HAP-1 (cell line): ENCODE data around the gene XRCC4.

Source experiments
- DNase-seq, 2 experiments: peaks; one replicate each; pipeline ENCODE4 v3.0.0-alpha.2; 2016 to 2020; ENCODE audit warnings: low spot score in 2 of 2
- H3K27me3 ChIP-seq: fragments of 250-450 bp; sonication (Bioruptor Pico); 2 replicates; pipeline ENCODE4 v1.5.1; 2020; ENCODE audit warnings: low read depth, mild to moderate bottlenecking, moderate library complexity
- H3K36me3 ChIP-seq: fragments of 250-450 bp; sonication (Bioruptor Pico); replicated peaks from 2 replicates; pipeline ENCODE4 v1.5.1; 2020; ENCODE audit warnings: mild to moderate bottlenecking
- H3K4me1 ChIP-seq: fragments of 250-450 bp; sonication (Bioruptor Pico); 2 replicates; pipeline ENCODE4 v1.5.1; 2020; ENCODE audit warnings: mild to moderate bottlenecking
- H3K4me3 ChIP-seq: fragments of 250-450 bp; sonication (Bioruptor Pico); 2 replicates; pipeline ENCODE4 v1.5.1; 2020; ENCODE audit warnings: mild to moderate bottlenecking, moderate library complexity
- H3K9me3 ChIP-seq: fragments of 250-450 bp; sonication (Bioruptor Pico); 2 replicates; pipeline ENCODE4 v1.5.1; 2020; ENCODE audit warnings: mild to moderate bottlenecking, moderate library complexity
- in situ Hi-C: fragments of 300-500 bp; cut with MboI; formaldehyde crosslinking; loops from 3 replicates; pipeline ENCODE4 v1.14.3; 2020; ENCODE audit warnings: low sequenced_read_pairs, inconsistent platforms, mixed read lengths

XRCC4 gene

DNA sequence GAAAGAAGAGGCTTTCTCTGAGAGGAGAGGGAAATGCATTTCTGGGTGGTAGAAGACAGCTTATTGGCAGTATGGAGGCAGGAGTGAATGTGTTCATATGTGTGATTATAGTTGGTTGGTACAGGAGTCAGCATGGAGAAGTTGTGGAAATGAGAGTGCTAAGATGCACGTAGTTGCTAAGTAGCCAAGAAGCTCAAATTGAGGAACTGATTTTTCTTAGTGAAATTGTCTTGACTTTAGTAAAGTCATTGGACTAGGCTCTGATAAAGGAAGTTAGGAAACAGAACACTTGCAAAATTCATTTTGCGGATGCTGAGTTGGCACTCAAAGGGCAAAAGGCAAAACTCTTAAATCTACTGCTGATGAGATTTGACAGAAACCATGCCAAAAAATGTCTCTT, 235.3 kb downstream of the XRCC4 start:
- Histone ChIP-seq H3K27me3 (no peaks in the 10 kb centered on the region), H3K4me1 (no peaks in the 10 kb centered on the region), H3K4me3 (no peak overlapping the region), H3K36me3 (no peaks in the 10 kb centered on the region), H3K9me3 (no peaks in the 10 kb centered on the region)
- in situ Hi-C loops: no loop called here
- no peak for DNase-seq

GRCh38 chr5:83313436-83313835, 236.1 kb downstream of the XRCC4 start:
- in situ Hi-C loops: no loop called here
- H3K27me3 ChIP-seq: no peaks in the 10 kb centered on the region

DNA sequence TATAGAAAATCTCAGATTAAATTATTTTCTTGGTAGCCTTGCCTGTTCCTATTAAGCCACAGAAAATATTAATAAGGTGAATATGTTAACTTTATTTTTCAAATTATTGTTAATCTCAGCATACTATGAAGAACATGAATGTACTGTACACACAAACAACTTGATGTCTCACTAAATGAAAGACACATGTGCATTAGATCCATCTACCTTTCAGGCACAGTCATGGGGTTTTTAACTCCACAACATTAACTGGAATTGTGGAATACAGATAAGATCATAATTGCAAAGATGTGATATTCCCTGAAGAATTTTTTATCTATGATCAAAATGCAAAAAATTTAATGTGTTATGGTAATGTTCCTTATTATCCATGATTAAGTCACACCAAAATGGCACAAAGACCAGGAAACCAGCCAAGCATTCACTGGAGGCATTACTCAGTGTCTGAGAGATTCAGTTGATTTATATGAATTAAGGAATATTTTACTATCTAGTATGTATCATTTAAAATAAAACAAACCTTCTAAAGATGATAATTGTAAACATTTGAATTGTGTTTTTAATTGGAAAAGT, 244.2 kb downstream of the XRCC4 start:
- DNase-seq: no peak
- Histone ChIP-seq H3K27me3 (no peaks in the 10 kb centered on the region), H3K36me3 (no peaks in the 10 kb centered on the region), H3K4me1 (no peaks in the 10 kb centered on the region), H3K4me3 (no peak overlapping the region), H3K9me3 (no peaks in the 10 kb centered on the region)
- in situ Hi-C loops: no loop called here

More at GRCh38 chr5:83313436-83313835, 236.1 kb downstream of the XRCC4 start:
- no peak for DNase-seq
- Histone ChIP-seq H3K4me1 (no peaks in the 10 kb centered on the region), H3K36me3 (no peaks in the 10 kb centered on the region), H3K4me3 (no peak overlapping the region), H3K9me3 (no peaks in the 10 kb centered on the region)

GRCh38 chr5:83322273-83322924, 245.1 kb downstream of the XRCC4 start:
- no peaks in the 10 kb centered on the region for H3K9me3 ChIP-seq
- in situ Hi-C loops: no loop called here
- H3K4me1 ChIP-seq: no peaks in the 10 kb centered on the region
- no peaks in the 10 kb centered on the region for H3K27me3 ChIP-seq
- no peaks in the 10 kb centered on the region for H3K36me3 ChIP-seq
- no peak for DNase-seq
- no peak overlapping the region for H3K4me3 ChIP-seq

GRCh38 chr5:83323557-83324180, 246.3 kb downstream of the XRCC4 start:
- no peak for DNase-seq
- Histone ChIP-seq H3K9me3 (no peaks in the 10 kb centered on the region), H3K27me3 (no peaks in the 10 kb centered on the region), H3K4me3 (no peak overlapping the region), H3K4me1 (no peaks in the 10 kb centered on the region), H3K36me3 (no peaks in the 10 kb centered on the region)
- in situ Hi-C loops: no loop called here

DNA sequence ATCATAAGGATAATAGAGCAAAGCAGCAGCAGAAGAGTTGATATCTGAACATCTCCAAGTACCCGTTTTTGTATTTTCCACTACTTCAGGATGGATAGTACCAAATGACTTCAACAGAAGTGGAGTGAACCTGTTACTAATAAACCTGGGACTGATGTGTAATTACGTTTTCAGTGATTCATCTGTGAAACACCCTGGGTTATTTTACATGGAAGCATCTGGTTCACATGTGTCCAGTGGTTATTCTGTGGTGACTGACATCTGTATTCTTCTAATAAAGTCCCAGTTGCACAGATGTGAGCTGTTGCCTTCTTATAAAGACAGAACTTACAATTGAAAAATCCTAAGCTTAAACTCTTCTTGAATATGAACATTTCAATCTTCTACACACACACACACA, 254.5 kb downstream of the XRCC4 start:
- H3K4me3 ChIP-seq: no peak overlapping the region
- no peaks in the 10 kb centered on the region for H3K9me3 ChIP-seq
- no peaks in the 10 kb centered on the region for H3K36me3 ChIP-seq
- no peak for DNase-seq
- no peaks in the 10 kb centered on the region for H3K4me1 ChIP-seq
- in situ Hi-C loops: no loop called here
- no peaks in the 10 kb centered on the region for H3K27me3 ChIP-seq

DNA sequence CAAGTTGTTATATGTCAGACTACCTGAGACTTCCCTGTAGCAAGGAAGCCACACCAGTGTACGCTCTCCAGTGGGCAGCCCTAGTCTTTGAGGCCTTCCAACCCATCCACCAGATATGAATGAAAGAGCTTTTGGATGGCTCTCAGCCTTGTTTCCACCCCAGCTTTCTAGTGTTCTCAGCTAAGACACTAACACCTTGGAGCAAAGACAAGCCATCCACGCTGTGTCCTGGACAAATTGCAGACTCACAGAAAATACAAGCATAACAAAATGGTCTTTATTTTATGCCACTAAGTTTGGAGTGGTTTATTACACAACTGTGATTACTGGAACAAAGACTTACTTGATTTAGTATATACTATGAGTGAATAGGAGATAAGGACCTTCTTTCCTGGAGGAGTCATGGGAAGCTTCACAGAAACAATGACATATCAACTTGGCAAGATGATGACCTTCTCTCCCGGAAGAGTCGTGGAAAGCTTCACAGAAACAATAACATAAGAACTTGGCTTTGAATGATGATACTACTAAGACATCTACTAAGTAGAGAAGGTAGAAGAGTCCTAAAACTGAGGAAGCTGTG, 260.2 kb downstream of the XRCC4 start:
- DNase-seq: no peak
- no peaks in the 10 kb centered on the region for H3K4me1 ChIP-seq
- no peaks in the 10 kb centered on the region for H3K36me3 ChIP-seq
- no peaks in the 10 kb centered on the region for H3K27me3 ChIP-seq
- H3K4me3 ChIP-seq: no peak overlapping the region
- in situ Hi-C loops: no loop called here
- H3K9me3 ChIP-seq: no peaks in the 10 kb centered on the region

DNA sequence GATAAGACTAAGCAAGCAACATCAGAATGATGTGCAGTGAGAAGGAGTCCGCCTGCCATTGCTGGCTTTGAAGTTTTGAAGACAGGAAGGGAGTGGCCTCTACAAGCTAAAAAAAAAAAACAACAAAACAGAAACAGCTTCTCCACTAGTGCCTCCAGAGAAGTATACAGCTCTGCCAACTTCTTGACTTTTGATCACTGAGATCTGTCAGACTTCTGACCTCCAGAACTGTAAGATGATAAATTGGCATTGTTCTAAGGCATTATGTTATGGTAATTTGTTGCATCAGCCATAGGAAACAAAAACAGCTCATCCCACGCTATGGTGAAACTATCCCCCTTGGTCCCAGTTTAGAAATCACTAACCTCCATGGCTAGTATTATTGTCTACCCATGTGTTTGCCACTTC, 263.2 kb downstream of the XRCC4 start:
- Histone ChIP-seq H3K9me3 (no peaks in the 10 kb centered on the region), H3K4me1 (no peaks in the 10 kb centered on the region), H3K4me3 (no peak overlapping the region), H3K36me3 (no peaks in the 10 kb centered on the region), H3K27me3 (no peaks in the 10 kb centered on the region)
- in situ Hi-C loops: no loop called here
- DNase-seq: no peak

DNA sequence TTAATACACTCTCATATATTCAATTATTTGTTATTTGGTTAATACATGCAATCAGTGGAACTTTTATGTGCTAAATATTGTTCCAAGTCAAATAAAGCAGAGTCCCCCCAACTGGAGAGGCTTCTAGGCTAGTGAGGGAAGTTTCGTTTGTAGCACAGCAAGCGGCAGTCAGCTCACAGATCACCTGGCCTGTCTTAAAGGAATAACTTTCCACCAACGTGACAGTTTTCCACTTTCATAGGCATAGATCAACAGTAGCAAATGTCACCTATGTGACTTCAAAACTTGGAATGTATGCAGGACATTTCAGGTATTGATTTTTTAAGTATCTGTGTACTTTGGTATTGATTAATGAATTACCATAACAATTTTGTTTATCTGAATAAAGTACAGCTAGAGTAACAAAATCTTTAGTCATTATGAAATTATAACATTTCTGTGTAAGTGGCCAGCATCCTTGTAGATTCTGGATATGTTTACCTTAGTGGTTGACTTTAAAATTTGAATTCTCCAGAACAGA, 264.5 kb downstream of the XRCC4 start:
- no peaks in the 10 kb centered on the region for H3K9me3 ChIP-seq
- H3K36me3 ChIP-seq: no peaks in the 10 kb centered on the region
- DNase-seq: no peak
- H3K4me3 ChIP-seq: no peak overlapping the region
- in situ Hi-C loops: no loop called here
- H3K4me1 ChIP-seq: no peaks in the 10 kb centered on the region
- H3K27me3 ChIP-seq: no peaks in the 10 kb centered on the region

- no peak for DNase-seq
- no peaks in the 10 kb centered on the region for H3K36me3 ChIP-seq
- H3K4me1 ChIP-seq: no peaks in the 10 kb centered on the region
- H3K9me3 ChIP-seq: no peaks in the 10 kb centered on the region
- H3K27me3 ChIP-seq: no peaks in the 10 kb centered on the region
- in situ Hi-C loops: no loop called here
- no peak overlapping the region for H3K4me3 ChIP-seq
Measured at GRCh38 chr5:83342465-83342864, 265.1 kb downstream of the XRCC4 start.

DNA sequence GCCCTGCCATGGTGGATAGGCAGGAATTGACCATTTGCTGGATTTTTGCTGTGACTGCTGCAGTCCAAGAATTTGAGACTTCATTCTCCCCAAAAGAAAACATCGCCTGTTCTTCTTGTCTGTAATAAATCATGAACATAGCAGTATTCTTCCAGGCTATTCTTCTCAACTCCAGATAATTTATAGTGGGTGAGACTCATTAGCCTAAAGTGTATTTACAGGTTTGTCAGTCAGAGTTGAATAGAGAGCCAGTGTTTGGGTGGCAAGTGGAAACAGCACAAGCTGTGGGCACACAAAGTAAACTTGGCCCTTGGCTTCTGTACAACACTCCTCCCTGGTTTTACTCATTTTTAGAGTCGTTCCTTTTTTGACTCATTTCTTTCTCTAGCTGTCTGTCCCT, 266.0 kb downstream of the XRCC4 start:
- in situ Hi-C loops: no loop called here
- Histone ChIP-seq H3K4me3 (no peak overlapping the region), H3K36me3 (no peaks in the 10 kb centered on the region), H3K27me3 (no peaks in the 10 kb centered on the region), H3K4me1 (no peaks in the 10 kb centered on the region), H3K9me3 (no peaks in the 10 kb centered on the region)
- no peak for DNase-seq

DNA sequence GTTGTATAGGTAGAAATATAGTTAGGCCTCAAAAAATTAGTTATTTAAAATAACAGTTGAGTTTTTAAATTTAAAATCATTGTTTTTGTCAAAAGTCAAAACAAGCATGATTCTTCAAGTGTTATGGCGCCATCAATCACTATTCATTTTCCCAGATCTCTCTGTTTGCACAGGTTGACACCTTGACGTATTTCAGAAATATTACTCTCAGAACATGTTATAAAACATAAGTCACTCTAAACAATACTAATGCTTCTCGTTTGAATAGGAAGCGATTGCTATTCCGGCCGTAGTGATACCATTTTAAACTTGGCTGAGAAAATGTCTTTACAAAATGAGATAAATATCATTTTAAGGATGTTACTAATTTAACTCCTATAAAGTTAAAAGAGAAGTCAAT, 268.1 kb downstream of the XRCC4 start:
- in situ Hi-C loops: no loop called here

GRCh38 chr5:83348281-83348780, 271.0 kb downstream of the XRCC4 start:
- in situ Hi-C loops: no loop called here

More for the DNA sequence above, 268.1 kb downstream of the XRCC4 start:
- Histone ChIP-seq H3K36me3 (no peaks in the 10 kb centered on the region), H3K4me1 (no peaks in the 10 kb centered on the region), H3K27me3 (no peaks in the 10 kb centered on the region), H3K9me3 (no peaks in the 10 kb centered on the region), H3K4me3 (no peak overlapping the region)
- no peak for DNase-seq

DNA sequence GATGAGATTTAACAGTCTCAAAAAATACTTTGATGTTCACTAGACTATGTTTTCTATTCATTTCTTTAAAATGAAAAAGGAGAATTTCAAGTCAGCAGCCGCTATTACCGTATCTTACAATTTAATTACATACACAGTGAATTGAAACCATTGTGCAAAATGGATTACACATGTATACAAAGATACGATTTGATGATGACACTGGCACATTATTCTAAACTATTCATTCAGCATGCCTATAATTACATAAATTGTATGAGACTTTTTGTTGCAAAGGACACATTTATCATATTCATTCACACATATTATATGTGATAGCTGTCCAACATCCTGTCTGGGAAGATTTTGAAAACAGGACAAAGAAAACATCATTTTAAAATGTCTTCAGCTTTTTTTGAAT, 275.9 kb downstream of the XRCC4 start:
- Histone ChIP-seq H3K4me1 (peaks cover 18% of the 10 kb centered on the region), H3K4me3 (no peak overlapping the region), H3K27me3 (no peaks in the 10 kb centered on the region), H3K36me3 (no peaks in the 10 kb centered on the region), H3K9me3 (no peaks in the 10 kb centered on the region)
- in situ Hi-C loops: no loop called here
- no peak for DNase-seq

More at GRCh38 chr5:83348281-83348780, 271.0 kb downstream of the XRCC4 start:
- H3K4me1 ChIP-seq: no peaks in the 10 kb centered on the region
- H3K27me3 ChIP-seq: no peaks in the 10 kb centered on the region
- DNase-seq: no peak
- no peaks in the 10 kb centered on the region for H3K9me3 ChIP-seq
- H3K36me3 ChIP-seq: no peaks in the 10 kb centered on the region
- H3K4me3 ChIP-seq: no peak overlapping the region
